ENCODE measurements around the gene CSNK2B.

DNA sequence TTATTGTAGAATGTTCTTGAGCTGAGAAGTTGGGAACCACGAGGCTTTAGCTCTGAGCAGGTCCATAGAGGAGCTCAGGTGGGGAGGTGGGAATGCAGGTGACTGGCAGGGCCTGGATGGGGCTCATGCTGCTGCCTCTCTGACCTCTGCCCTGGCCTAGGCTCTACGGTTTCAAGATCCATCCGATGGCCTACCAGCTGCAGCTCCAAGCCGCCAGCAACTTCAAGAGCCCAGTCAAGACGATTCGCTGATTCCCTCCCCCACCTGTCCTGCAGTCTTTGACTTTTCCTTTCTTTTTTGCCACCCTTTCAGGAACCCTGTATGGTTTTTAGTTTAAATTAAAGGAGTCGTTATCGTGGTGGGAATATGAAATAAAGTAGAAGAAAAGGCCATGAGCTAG, 3.8 kb downstream of the CSNK2B start, which contains the start of gene LY6G5B:
- TF ChIP-seq CTCF (IDR thresholded peaks at IDR 0.05) = no peak
- no peak for TF ChIP-seq EZH2phosphoT487 (IDR thresholded peaks at IDR 0.05)
- TF ChIP-seq EZH2 (IDR thresholded peaks at IDR 0.05) = no peak
